Natural killer cell (primary cell): ENCODE results near the gene NEGR1. TPM values are rescaled to one million over a fixed set of nuclear protein-coding genes. Genes with fewer than 3 reads are reported as not detected.

Experiments used
- ATAC-seq, 3 donors: fragments of 150-1000 bp in 2 of 3; fragments of 200-7000 bp in 1 of 3; cut with Tn5 transposase; 1 replicate in 1 of 3; 2 replicates in 2 of 3; pipeline ENCODE4 v1.10.0; 2021; ENCODE audit warnings: mild to moderate bottlenecking in 2 of 3, moderate library complexity in 2 of 3
- DNase-seq, 2 donors: peaks; one replicate each; pipeline versions ENCODE4 v3.0.0 to v3.0.0-alpha.2; 2013 to 2021; ENCODE audit warnings: mixed read lengths in 1 of 2
- H3K27ac ChIP-seq: one replicate; pipeline ENCODE4 v1.5.1; 2013; ENCODE audit warnings: mild to moderate bottlenecking, low read length
- H3K27me3 ChIP-seq: one replicate; pipeline ENCODE4 v1.6.1; 2013; ENCODE audit warnings: low read length; ENCODE audit not compliant: control insufficient read depth, insufficient read depth
- H3K36me3 ChIP-seq: one replicate; pipeline ENCODE4 v1.6.1; 2013; ENCODE audit warnings: low read length; ENCODE audit not compliant: control insufficient read depth, insufficient read depth
- H3K4me1 ChIP-seq: one replicate; pipeline ENCODE4 v1.6.1; 2013; ENCODE audit warnings: low read length; ENCODE audit not compliant: control insufficient read depth, insufficient read depth
- H3K4me3 ChIP-seq: one replicate; pipeline ENCODE4 v1.5.1; 2013; ENCODE audit warnings: low read length
- H3K9me3 ChIP-seq: one replicate; pipeline ENCODE4 v1.6.1; 2013; ENCODE audit warnings: low read length; ENCODE audit not compliant: control insufficient read depth, insufficient read depth
- H3K27ac Mint-ChIP-seq, 2 donors: one replicate each; pipeline ENCODE4 v1.8.0; 2022; ENCODE audit warnings: mild to moderate bottlenecking in 2 of 2, mixed read lengths in 2 of 2, moderate library complexity in 1 of 2
- H3K27me3 Mint-ChIP-seq, 2 donors: one replicate each; pipeline ENCODE4 v1.8.0; 2022; ENCODE audit warnings: low read depth in 2 of 2, mixed read lengths in 2 of 2
- H3K36me3 Mint-ChIP-seq: one replicate; pipeline ENCODE4 v1.8.0; 2022; ENCODE audit warnings: mixed read lengths
- H3K4me1 Mint-ChIP-seq, 2 donors: one replicate each; pipeline ENCODE4 v1.8.0; 2022; ENCODE audit warnings: mixed read lengths in 2 of 2
- H3K4me3 Mint-ChIP-seq: one replicate; pipeline ENCODE4 v1.8.0; 2022; ENCODE audit warnings: mild to moderate bottlenecking, moderate library complexity, mixed read lengths
- H3K9me3 Mint-ChIP-seq, 2 donors: one replicate each; pipeline ENCODE4 v1.8.0; 2022; ENCODE audit warnings: mixed read lengths in 2 of 2
- WGBS: methylation state at CpG from one replicate; pipeline ENCODE4 v1.1.7; 2013; ENCODE audit warnings: missing lambda C conversion rate; ENCODE audit not compliant: insufficient coverage; 5-methylcytosine and 5-hydroxymethylcytosine counted together
- intact Hi-C: fragments of 100-400 bp; cut with micrococcal nuclease; formaldehyde crosslinking; loops from one replicate; pipeline ENCODE4 v1.14.2; 2022
- total RNA-seq, 4 donors: library from RNA; stranded (reverse); fragments of 120-200 nt in 1 of 4; gene quantifications; one replicate each; pipeline versions ENCODE4 v1.2.3 to v1.2.4, GENCODE V29; 2013 to 2022
- TF ChIP-seq, protein P1 (sequence below): fragments of 200-600 bp; IDR thresholded peaks from one replicate; pipeline ENCODE4 v1.8.0; 2022; ENCODE audit warnings: antibody characterized with exemption

The NEGR1 gene
- total RNA-seq, 3 donors from 2014 or later (not counting 1 experiment from before 2014, with no cell fraction given) = 0.55 to 1.3 TPM; not detected in 1

DNA sequence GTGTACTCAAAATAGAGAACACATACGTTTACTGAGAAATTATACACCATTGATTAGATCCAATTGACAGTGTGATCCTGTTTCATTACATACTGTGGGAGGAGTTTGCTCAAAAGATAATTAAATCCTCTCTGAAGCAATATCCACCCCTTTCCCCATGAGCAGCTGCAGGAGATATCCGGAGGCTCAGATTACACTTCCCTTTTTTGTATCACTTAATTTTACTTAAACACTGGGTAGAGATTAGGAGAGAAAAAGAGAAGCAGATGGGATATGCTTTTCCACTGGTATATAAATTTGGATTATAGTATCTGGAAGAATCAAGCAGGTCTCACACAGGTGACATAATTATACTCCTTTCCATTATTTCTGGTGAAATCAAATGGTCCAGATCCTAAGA is 868.2 kb downstream of the NEGR1 start:
- intact Hi-C loops = no loop called here
- ATAC-seq (no peak), DNase-seq (no peak)
- no peaks in the 10 kb centered on the region for H3K4me1 Mint-ChIP-seq
- Histone ChIP-seq H3K4me1 (no peaks in the 10 kb centered on the region), H3K9me3 (no peaks in the 10 kb centered on the region), H3K4me3 (no peak overlapping the region), H3K27ac (no peak overlapping the region), H3K36me3 (no peaks in the 10 kb centered on the region), H3K27me3 (no peaks in the 10 kb centered on the region)
- H3K27me3 Mint-ChIP-seq = no peaks in the 10 kb centered on the region
- no peaks in the 10 kb centered on the region for H3K36me3 Mint-ChIP-seq
- WGBS = no CpG with 5 or more reads among the region's 2 CpGs
- H3K9me3 Mint-ChIP-seq = peaks cover 0 to 10% of the 10 kb centered on the region in 2 donors
- no peak overlapping the region for H3K4me3 Mint-ChIP-seq
- TF ChIP-seq, protein P1, sequence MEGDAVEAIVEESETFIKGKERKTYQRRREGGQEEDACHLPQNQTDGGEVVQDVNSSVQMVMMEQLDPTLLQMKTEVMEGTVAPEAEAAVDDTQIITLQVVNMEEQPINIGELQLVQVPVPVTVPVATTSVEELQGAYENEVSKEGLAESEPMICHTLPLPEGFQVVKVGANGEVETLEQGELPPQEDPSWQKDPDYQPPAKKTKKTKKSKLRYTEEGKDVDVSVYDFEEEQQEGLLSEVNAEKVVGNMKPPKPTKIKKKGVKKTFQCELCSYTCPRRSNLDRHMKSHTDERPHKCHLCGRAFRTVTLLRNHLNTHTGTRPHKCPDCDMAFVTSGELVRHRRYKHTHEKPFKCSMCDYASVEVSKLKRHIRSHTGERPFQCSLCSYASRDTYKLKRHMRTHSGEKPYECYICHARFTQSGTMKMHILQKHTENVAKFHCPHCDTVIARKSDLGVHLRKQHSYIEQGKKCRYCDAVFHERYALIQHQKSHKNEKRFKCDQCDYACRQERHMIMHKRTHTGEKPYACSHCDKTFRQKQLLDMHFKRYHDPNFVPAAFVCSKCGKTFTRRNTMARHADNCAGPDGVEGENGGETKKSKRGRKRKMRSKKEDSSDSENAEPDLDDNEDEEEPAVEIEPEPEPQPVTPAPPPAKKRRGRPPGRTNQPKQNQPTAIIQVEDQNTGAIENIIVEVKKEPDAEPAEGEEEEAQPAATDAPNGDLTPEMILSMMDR = no peak
- H3K27ac Mint-ChIP-seq = no peak overlapping the region

DNA sequence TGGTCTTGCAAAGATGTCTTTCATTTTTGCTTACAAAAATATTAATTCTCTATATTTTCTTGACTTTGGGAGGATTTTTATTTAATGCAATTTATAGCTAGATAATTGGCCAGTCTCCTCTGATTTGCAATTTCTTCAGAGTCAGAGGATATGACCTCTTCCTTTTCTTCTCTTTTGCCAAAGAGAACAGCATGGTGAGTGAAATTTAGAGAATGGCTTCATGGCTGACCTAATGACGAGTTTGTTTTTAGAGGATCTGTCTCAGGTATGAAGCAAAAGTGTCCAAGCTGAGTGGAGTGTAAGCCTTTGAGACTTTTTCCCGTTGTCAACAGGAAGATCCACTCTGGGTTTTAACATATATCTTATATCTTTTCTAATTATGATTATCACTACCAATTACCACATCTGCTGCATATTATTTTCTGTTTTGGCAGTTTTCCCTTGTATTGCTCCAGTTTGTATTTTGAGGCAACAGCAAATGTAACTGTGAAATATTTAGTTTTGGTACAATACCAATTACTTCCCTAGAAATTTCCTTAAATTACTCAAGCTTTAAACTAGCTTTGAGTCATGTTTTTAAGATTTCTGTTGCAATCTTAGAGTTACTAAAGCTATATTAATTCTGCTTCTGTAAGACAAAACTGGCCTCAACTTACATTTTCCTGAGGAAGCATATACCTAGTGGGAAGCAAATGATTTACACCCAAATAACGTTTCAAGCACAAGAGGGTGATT is 868.7 kb downstream of the NEGR1 start:
- Histone ChIP-seq H3K4me3 (no peak overlapping the region), H3K27me3 (no peaks in the 10 kb centered on the region), H3K4me1 (no peaks in the 10 kb centered on the region), H3K9me3 (no peaks in the 10 kb centered on the region), H3K27ac (no peak overlapping the region), H3K36me3 (no peaks in the 10 kb centered on the region)
- TF ChIP-seq, protein P1 = no peak
- H3K4me1 Mint-ChIP-seq = no peaks in the 10 kb centered on the region
- ATAC-seq (no peak), DNase-seq (no peak)
- WGBS = 71% methylated on average over 1 of the region's 3 CpGs
- no peaks in the 10 kb centered on the region for H3K27me3 Mint-ChIP-seq
- H3K27ac Mint-ChIP-seq = no peak overlapping the region
- no peaks in the 10 kb centered on the region for H3K36me3 Mint-ChIP-seq
- intact Hi-C loops = no loop called here
- no peak overlapping the region for H3K4me3 Mint-ChIP-seq
- H3K9me3 Mint-ChIP-seq = peaks cover 0 to 10% of the 10 kb centered on the region in 2 donors

DNA sequence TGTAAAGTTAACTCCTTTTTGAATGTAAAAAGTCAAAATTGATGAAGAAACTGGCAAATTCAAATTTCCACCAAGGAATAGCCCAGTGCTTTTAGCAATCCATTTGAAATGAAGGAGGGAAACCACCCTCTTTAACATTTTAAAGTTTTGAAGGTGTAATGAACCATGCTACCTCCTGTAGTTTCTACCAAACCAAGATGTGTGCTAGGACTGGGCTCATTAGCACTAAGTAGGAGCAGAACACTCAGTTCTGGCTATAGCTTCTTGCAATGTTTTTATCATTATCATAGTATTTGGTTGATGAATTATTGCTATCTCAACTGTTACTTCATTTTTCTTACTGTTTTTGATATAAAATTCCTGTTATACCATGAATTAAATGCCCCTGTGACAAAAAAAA is 882.3 kb downstream of the NEGR1 start:
- DNase-seq = no peak
- ATAC-seq = no peak
- H3K27ac ChIP-seq = no peak overlapping the region
- Mint-ChIP-seq H3K27ac (no peak overlapping the region), H3K27me3 (no peaks in the 10 kb centered on the region), H3K4me1 (no peaks in the 10 kb centered on the region), H3K36me3 (no peaks in the 10 kb centered on the region), H3K4me3 (no peak overlapping the region), H3K9me3 (peaks cover 7 to 11% of the 10 kb centered on the region in 2 donors)
- H3K36me3 ChIP-seq = no peaks in the 10 kb centered on the region
- H3K4me1 ChIP-seq = no peaks in the 10 kb centered on the region
- TF ChIP-seq, protein P1 = no peak
- no peaks in the 10 kb centered on the region for H3K9me3 ChIP-seq
- H3K4me3 ChIP-seq = no peak overlapping the region
- no peaks in the 10 kb centered on the region for H3K27me3 ChIP-seq
- intact Hi-C loops = no loop called here

DNA sequence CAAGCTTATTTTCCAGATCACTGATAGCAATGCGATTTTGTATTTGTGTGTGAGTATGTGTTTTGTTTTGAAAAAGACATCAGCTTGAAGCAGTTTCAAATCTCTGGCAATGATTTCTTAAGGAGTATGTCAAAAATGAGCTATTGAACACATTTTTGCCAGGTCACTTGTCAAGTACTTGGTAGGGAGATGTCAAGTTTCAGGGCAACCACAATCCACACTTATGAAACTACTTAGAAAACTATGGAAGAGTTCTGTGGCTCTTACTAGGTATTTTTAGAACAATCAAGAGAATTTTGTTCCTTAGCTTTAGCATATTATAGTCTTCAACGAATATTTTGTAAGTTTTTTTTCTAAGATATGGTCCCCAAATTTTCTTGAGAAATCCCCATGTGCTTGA is 882.7 kb downstream of the NEGR1 start:
- H3K4me3 ChIP-seq = no peak overlapping the region
- DNase-seq = no peak
- intact Hi-C loops = no loop called here
- ATAC-seq = no peak
- Mint-ChIP-seq H3K36me3 (no peaks in the 10 kb centered on the region), H3K4me1 (no peaks in the 10 kb centered on the region), H3K9me3 (peaks cover 9 to 15% of the 10 kb centered on the region in 2 donors), H3K27ac (no peak overlapping the region), H3K27me3 (no peaks in the 10 kb centered on the region), H3K4me3 (no peak overlapping the region)
- H3K36me3 ChIP-seq = no peaks in the 10 kb centered on the region
- H3K4me1 ChIP-seq = no peaks in the 10 kb centered on the region
- H3K27me3 ChIP-seq = no peaks in the 10 kb centered on the region
- WGBS = 70% methylated on average over 1 of the region's 2 CpGs
- no peak overlapping the region for H3K27ac ChIP-seq
- TF ChIP-seq, protein P1 = no peak
- H3K9me3 ChIP-seq = no peaks in the 10 kb centered on the region
